DMS153 treated with DMSO at 0.1 percent for 48 hours (cell line): ENCODE data around the gene NANOS1.

Experiments
- DNase-seq: peaks from one replicate; lab custom pipeline; 2025; ENCODE audit not compliant: unreplicated experiment; lab: John Stamatoyannopoulos, UW

NANOS1 gene

GRCh38 chr10:119029613-119030420, at the start of gene NANOS1:
NANOS1 (plus strand) TSS chr10:119029714; CDS start chr10:119029802, 88 bp downstream.
- DNase-seq: peak; percentile 18

GRCh38 chr10:118980135-118980865, 49.2 kb upstream of the NANOS1 start:
- no peak for DNase-seq

- DNase-seq: no peak
Observed at GRCh38 chr10:118980870-118981269, 48.6 kb upstream of the NANOS1 start.

- no peak for DNase-seq
Observed at GRCh38 chr10:118981946-118982345, 47.6 kb upstream of the NANOS1 start.

GRCh38 chr10:118982366-118982765, 47.1 kb upstream of the NANOS1 start:
- no peak for DNase-seq

GRCh38 chr10:118983263-118983662, 46.3 kb upstream of the NANOS1 start:
- no peak for DNase-seq

- DNase-seq: no peak
Observed at GRCh38 chr10:118985576-118985975, 43.9 kb upstream of the NANOS1 start.

- no peak for DNase-seq
Observed at GRCh38 chr10:118986815-118987790, 42.4 kb upstream of the NANOS1 start.

GRCh38 chr10:118990326-118990725, 39.2 kb upstream of the NANOS1 start:
- DNase-seq: peak; percentile 0

GRCh38 chr10:118992496-118992895, 37.0 kb upstream of the NANOS1 start:
- no peak for DNase-seq

- DNase-seq: no peak
Observed at GRCh38 chr10:118993214-118993613, 36.3 kb upstream of the NANOS1 start.

- no peak for DNase-seq
Observed at GRCh38 chr10:118994321-118994720, 35.2 kb upstream of the NANOS1 start.

GRCh38 chr10:118995739-118996138, 33.8 kb upstream of the NANOS1 start:
- DNase-seq: no peak

- no peak for DNase-seq
Observed at GRCh38 chr10:118997379-118997778, 32.1 kb upstream of the NANOS1 start.

- no peak for DNase-seq
Observed at GRCh38 chr10:118998183-118998582, 31.3 kb upstream of the NANOS1 start.

GRCh38 chr10:119001717-119002500, 27.6 kb upstream of the NANOS1 start:
- DNase-seq: no peak

GRCh38 chr10:119003572-119004289, 25.8 kb upstream of the NANOS1 start:
- no peak for DNase-seq

GRCh38 chr10:119005362-119006043, 24.0 kb upstream of the NANOS1 start:
- no peak for DNase-seq
